GM19463 (cell line): ENCODE results near the gene ANKRD12.
"Not testable (repeated sequence)": the region's sequence is repeated elsewhere in the genome, so short reads cannot be mapped to it uniquely, and the experiment has no call there.

Source experiments
- ATAC-seq: cut with Tn5 transposase; IDR thresholded peaks from one replicate; pipeline ENCODE4 v1.9.1; 2021; ENCODE audit warnings: mild to moderate bottlenecking, moderate library complexity; ENCODE audit not compliant: unreplicated experiment

ANKRD12 gene

DNA sequence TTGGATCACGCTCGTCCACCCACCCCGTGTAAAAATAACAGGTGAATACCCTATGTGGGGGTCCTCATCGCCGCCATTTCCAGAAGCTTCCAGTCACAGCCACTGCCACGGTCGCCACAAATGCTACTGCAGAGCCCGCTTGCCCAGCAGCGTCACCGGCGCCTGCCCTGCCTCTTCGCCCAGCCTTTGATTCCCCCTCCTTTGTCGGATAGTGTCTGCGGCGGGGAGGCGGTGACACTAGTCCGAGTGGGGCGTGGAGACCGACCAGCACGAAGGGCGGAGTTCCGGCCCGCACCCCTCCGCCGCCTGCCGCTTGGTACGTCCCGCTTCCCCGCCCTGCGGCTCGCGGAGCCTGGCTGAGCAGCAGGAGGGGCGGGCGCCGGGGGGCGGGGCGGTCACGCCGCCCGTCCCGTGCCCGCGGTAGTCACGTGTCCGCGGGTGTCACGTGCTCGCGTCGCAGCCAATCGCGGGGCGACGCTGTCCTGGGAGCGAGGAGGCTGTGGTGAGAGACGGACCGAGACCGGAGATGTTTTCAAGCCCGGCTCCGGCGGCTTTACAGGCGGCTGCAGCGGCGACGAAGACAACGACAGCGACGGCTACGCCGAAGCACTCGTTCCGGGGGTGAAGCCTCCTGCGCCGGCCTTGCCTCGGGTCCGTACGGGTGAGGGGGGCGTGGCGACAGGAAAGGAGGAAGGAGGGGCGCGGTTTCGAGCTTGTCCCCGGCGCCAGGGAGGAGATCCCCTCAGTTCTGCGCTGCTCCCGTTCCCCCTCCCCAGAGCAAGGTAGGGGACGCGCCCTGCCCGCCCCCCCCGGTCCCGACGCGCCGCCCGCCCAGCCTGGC is at the start of gene ANKRD12:
TSS of gene ANKRD12 (plus strand) at position 467 of the 841 bp plus-strand sequence. CDS start 45,652 bp downstream, outside the sequence.
- ATAC-seq, result peak; percentile 67

DNA sequence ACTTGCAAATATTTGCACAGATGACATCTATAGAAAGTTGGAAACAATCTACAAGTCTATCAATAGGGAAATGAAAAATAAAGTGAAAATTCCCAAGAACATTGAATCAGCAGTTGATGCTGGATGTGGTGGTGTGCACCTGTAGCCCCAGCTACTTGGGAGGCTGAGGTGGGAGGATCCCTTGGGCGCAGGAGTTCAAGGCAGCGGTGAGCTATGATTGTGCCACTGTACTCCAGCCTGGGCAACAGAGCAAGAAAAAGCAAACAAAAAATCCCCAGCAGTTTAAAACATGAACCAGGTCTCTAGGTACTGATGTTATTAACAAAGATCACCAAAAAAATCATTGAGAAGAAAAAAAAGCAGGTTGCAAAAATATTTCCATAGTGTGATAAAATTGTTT is 49.4 kb upstream of the ANKRD12 start:
- no peak for ATAC-seq

DNA sequence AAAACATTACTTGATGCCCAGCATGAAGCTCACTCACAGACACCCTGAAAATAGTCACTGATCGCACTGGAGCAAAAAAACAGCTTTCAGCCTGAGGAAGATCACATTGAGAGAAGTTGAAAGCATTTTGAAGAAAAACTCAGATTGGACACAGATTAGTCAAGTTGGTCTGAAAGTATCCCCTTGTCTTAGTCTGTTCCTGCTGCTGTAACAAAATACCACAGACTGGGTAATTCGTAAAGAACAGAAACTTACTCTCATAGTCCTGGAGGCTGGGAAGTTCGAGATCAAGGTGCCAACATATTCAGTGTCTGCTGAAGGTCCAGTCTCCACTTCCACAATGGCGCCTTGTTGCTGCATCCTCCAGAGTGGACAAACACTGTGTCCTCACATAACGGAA is 48.3 kb upstream of the ANKRD12 start:
- ATAC-seq, result no peak

DNA sequence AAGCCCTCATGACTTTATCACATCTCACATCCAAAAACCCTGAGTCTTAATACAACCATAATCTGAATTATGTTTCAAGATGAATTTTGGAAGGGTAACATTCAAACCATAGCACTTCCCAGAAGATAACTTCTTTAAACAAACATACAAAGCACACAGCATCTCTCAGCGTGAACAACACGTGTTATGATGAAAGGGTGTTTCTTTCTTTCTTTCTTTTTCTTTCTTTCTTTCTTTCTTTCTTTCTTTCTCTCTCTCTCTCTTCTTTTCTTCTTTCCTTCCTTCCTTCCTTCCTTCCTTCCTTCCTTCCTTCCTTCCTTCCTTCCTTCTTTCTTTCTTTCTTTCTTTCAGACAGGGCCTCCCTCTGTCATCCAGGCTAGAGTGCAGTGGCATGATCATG is 47.9 kb upstream of the ANKRD12 start:
- not testable (repeated sequence) for ATAC-seq

DNA sequence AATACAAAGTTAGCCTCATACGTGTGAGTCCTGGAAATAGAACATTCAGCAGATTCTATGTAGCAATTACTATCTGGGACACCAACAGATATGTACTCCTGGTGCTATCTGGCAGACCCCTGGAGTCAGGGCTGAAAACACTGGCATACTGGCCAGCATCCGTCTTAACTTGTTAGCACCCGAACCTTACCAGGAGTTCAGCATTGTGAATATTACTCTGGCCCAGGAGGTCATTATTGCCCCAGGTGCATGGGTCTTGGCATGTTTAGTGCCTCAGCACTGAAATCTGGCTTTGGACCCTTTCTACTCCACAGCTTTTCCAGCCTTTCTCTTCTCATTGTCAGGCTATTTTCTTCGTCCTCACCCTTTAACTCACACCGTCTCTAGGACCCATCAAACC is 46.0 kb upstream of the ANKRD12 start:
- ATAC-seq, result no peak

DNA sequence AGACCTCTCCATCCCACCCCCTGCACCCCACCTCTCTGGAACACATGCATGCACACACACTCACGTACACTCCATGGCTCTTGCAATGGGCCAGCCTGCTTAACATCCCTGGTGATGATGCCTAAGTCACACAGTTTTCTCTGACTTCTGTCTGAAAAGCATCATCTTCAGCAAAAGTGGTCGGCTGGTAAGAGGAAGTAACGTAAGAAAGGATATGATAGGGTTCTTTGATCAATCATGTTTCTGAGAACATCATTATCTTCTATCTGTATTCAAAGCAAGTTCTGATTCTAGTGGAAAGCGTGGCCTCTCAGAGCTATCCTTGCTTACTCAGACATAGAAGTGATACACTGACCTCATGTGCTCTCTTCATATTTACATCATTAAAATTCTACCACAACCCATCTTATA is 45.5 kb upstream of the ANKRD12 start:
- no peak for ATAC-seq

DNA sequence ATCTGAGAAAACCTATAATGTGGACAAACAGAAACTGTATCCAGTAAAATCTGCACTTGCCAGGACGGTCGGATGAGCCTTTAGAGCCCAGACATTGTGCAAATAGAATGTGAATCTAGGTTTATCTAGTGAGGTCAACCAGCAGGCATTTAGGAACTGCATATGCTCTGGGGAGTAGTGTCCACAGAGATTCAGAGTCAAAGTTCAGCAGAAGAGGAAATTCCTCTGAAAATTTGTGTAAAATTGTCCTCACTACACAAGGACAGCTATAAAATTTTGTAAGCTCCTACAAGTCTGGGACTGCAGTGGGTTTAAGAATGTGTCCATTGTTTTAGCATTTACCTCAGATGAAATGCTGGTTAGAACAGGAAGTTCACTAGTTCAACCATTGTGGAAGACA is 43.9 kb upstream of the ANKRD12 start:
- no peak for ATAC-seq

DNA sequence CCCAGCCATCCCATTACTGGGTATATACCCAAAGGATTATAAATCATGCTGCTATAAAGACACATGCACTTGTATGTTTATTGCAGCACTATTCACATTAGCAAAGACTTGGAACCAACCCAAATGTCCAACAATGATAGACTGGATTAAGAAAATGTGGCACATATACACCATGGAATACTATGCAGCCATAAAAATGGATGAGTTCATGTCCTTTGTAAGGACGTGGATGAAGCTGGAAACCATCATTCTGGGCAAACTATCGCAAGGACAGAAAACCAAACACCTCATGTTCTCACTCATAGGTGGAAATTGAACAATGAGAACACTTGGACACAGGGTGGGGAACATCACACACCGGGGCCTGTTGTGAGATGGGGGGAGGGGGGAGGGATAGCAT is 43.5 kb upstream of the ANKRD12 start:
- ATAC-seq, result not testable (repeated sequence)

DNA sequence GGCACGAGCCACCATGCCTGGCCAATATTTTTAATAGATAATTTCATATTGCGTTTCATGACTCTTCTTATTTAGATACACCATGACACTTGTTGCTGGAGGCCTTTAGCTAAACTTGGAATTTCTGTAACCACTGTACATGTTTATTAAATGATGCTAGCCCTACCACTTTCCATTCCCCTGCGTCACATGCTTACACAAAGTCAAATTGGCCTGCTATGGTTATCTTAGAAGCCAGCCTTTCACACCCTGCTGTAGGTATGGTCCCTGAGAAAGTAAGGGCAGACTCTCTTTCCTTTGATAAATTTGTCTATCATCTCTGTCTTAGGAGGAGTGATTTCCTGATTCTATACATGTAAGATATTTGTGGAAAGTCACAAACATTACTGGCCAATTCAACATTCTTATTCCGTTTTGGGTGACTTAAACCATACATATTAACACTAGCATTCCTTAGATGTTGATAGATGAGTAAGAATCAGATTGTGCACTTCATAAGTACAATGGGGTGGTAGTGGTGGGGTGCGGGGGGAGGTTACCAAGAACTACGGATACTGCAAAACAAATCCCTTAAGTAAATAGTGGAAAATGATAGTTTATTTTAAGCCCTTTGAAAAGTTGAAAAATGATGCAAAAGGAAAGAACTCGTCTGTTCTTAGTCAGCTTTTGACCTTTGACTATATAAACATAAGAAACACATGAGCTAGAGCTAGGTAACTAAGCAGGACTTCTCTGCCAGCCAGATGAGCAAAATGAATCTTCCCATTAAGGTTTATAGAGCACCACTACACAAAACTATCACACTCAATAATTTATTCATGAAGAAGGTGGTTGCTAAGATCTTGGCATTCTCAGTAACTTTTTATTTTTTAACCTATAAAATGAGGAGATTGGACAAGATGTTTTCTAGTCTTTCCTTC is 42.0 kb upstream of the ANKRD12 start:
- ATAC-seq, result no peak

DNA sequence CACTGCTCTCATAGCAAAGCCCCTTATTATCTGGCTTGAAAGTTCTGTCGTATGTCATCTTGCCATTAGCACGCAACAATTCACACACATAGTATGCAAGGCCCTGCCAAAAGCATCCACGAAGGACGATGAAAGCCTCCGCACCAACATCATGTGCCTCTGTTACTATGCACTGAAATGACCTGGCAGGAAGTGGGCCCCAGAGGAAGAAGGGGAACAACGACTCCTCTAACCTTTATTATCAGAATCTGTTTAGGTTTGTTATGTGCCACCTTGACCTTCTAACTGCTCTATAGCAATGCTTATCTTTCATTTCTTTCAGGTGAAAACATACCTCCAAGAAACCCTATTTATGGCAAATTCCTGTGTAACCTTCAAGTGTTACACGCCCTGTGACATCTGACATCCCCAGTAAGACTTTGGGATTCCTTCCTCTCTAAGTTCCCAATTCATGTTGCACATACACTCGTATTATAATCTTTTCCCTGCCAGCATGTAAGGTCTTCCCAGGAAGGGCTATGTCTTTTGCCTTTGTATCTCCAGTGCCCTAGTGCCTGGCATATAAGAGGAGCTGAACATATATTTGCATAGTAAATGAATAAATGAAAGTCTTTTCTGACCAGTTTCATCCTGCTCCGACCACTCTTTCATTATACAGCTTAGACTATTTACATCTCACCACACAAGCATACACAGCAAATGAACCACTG is 41.1 kb upstream of the ANKRD12 start:
- ATAC-seq, result peak; percentile 88

DNA sequence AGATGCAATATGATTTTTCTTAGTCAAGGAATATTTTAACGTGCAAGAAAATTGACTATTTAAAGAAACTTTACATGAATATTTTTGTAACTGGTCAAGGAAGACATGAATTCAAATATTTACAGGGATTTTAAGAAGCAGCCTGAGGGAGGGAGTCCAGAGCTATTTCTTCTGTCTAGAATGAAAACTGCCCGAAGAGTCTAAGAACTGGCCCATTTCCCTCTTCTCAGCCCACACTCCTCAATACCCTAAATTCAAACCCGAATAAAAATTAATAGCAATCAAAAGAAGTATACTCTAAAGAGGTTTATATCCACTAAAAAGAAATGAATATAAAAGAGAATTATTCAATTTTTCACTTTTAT is 40.6 kb upstream of the ANKRD12 start:
- no peak for ATAC-seq

DNA sequence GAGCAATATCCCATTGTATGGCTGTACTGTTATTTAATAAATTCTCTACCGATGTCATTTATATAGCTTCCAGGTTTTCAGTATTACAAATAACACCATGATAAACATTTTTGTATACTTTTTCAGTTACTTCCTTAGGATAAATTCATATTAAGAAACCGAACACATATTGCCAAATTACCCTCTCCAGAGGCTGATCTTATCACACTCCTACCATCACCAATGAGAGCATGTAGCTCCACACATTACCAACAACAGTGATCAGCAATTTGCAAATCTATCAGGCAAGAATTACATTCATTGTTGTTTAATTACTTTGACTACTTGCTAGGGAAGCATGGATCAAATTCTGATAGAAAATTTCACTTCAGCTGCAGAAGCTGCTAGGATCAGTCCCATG is 39.9 kb upstream of the ANKRD12 start:
- ATAC-seq, result no peak

DNA sequence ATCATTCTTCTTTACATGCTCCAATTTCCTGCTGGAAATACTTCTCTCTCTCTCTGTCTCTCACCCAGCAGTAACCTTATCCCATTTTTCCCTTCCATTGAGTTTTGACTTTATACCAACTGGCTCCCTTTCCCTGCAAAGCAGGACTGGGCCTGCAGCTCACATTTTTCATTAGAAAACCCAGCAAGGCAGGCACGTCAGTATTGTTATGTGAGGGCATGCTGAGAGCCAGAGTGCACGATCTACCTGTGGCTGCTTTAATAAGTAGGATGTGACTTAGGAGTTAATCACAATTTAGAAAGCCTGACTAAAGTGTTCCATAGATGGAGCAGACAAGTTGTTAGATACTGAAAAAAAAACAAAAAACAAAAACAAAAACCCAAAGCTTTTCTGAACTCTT is 39.2 kb upstream of the ANKRD12 start:
- no peak for ATAC-seq

DNA sequence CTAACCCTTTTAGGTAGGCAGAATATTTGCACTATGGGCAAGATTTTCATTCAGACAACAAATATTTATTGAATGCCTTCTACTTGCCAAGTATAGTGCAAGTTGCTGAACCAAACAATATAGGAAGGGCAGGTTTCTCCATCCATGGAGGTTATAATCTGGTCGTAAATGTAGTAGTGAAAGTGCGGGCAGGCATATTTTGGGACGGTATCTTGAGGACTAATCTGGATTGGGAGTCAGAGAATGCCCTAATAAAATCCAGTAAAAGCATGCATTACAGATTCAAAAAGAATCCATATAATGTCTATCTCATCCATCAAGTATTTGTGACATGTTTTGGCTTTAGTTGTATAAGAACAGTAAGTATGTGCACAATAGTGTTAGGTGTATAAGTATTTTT is 35.8 kb upstream of the ANKRD12 start:
- no peak for ATAC-seq

DNA sequence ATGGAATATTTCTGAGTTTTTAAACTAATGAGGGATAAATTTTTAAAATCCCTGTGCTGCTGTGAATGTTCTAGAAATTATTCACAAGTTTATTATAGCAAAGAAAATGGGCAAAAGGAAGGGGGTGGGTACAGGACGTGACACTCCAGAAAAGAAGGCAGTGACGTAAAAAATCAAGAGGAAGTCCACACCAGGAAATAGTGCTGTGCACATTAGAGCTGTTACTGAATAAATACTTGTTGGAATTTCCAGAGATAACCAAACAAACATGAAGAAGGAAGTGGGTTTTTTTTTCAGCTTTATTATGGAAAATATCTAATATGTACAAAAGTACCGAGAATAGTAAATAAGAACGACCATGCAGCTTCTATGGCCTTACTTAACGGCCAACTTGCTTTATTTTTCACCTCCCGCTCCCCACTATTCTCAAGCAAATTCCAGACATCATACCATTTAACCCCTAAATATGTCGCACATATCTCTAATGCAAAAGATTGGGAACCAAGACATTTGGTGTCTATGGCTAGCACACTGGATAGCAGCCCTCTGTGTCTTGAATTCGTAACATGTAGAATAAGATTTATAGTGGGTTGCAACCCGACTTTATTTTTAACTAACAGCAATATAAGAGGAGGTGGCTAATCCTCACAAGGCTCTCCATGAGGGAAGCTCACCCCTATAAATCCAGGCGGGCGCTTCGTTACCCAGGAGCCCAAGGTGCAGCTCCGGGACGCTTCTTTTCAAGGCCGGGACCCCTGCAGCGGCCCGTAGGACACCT is 34.7 kb upstream of the ANKRD12 start:
- ATAC-seq, result peak; percentile 1

DNA sequence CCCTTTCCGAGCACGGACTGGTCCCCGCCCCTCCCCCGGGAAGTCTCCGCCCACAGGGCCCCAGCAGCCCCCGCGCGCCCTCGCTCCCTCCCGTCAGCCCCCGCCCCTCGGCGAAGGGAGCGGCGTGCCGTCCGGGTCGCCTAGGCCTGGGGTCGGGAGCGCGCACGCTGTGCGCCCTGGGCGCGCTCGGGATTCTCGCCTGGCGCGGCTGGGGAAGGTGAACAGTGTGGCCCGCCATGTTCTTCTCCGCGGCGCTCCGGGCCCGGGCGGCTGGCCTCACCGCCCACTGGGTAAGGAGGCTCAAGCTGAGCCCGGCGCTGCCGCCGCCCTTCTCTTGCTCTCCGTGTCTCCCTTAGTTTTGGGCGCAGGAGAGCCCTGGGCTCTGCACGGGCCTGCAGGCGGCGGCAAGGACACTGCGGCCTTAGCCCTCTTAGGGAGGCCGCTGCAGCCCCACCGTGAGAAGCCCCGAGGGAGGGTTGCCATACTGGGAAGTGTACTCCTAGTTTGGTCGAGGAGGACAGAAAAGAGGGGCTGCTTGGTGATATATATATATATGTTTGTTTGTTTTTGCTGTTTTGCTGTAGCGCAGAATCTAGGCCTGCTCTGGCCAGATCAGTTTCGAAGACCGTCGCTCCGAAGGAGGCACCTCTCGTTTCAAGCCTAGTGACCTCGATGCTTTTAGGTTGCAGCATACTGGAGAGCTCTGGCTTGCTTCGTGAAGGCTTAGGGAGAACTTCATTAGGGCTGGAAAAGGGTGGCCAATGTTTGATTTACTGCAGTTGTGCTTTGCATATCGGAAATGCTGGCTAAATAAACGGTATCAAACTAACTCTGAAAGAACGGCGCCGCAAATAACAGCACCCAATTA is 33.8 kb upstream of the ANKRD12 start, which contains the start of gene NDUFV2:
TSS of gene NDUFV2 (plus strand) at position 192 of the 868 bp plus-strand sequence. CDS start at position 237, 45 bp downstream.
- ATAC-seq, result peak; percentile 94

DNA sequence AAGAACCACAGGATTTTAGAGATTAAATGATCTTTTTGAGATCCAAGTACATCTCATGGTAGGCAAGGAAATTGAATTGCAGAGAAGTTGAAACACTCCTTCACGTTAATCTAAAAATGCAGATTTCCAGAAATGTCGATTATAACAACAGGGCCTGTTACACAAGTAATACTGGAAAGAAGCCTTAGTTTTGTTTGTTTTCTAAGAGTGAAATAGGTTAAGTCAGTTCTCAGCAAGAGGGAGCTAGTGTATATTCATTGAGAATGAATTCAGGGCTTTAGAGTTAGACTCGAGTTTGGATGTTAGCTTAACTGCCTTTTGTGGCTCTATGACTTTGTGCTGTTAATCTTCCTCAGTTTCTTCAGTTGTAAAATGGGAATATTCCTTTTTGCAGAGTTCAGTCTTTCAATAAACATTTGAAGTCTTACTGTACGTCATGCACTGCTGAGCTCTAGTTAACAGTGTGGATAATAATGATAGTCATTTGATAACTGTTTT is 33.2 kb upstream of the ANKRD12 start:
- no peak for ATAC-seq

DNA sequence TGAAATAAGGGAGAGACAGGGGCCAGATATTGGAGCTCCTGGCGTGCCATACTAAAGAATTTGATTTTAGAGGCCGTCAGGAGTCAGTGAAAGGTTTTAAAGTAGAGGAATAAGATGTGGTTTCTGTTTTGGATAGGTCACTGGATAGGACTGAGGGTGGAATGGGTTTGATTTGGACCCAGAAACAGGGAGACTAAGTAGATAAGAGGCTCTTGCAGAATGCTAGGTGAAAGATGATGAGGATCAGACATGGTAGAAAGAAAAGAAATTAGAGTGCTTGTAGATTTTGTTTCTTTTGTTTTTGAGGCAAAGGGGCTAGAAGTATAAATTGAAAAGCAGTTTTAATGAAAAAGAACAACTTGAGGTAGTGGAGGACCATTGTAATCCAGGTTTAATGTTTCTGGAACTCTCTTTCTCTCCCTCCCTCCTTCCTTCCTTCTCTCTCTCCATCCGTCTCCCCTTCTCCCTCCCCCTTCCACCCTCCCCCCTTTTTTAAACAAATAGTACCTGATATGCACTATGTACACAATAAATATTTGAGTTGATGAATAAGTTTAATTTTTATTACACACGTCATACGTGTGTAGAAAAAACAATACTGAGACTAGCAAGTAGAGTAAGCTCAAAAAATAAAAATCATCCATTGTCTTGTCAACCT is 32.2 kb upstream of the ANKRD12 start:
- no peak for ATAC-seq

DNA sequence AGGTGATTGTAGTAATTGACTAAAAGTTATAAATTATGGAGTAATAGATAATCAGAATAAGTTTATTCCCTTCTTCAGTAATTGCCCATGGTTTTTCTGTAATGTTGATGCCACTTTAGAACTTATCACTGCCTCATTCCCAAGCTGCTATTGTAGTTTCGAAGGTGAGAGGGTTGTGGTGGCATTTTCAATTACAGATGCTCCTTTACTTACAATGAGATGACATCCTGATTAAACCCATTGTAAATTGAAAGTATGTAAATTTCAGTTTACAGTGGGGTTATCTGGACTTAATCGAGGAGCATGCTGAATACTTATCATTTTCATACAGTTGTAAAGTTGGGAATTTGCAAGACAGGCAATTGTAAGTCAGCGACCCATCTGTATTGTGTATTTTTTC is 31.2 kb upstream of the ANKRD12 start:
- no peak for ATAC-seq
